K562 (cell line): ENCODE measurements around the gene LAMB3. TPM values are rescaled to one million over a fixed set of nuclear protein-coding genes. Genes with fewer than 3 reads are reported as not detected.

Experiments used
- ATAC-seq: fragments of 200-7000 bp; cut with Tn5 transposase; 3 replicates; pipeline ENCODE4 v1.9.1; 2020; ENCODE audit warnings: moderate library complexity
- BruUV-seq: library from RNA; stranded (reverse); fragments of 400-500 nt; replicated peaks from 2 replicates; lab custom pipeline; 2021; lab: Mats Ljungman, UMichigan
- CTCF ChIA-PET: fragments of 300-600 bp; formaldehyde crosslinking; extraction: SDS; loops from one replicate; lab custom pipeline; 2021; ENCODE audit warnings: low intra/inter-chr PET ratio; lab: Yijun Ruan, JAX
- POLR2A ChIA-PET: fragments of 300-600, 350-650 bp; sonication (Branson Sonifier 250); formaldehyde crosslinking; extraction: SDS; loops from one replicate; lab custom pipeline; 2021; ENCODE audit warnings: antibody characterized with exemption, inconsistent platforms; lab: Yijun Ruan, JAX
- DNase-seq, 4 experiments: peaks; one replicate each; pipeline versions ENCODE4 v3.0.0 to v3.0.0-alpha.2; 2011 to 2018; ENCODE audit warnings: low spot score in 3 of 4, mixed read lengths in 3 of 4; ENCODE audit errors: extremely low read depth in 1 of 4
- FAIRE-seq: peaks from 2 replicates; lab custom pipeline; 2011; peaks lifted over from hg19 to GRCh38; lab: Jason Lieb, UNC
- H2AFZ ChIP-seq: 2 replicates; pipeline ENCODE4 v1.6.0; 2011; ENCODE audit warnings: low read depth, low read length, control low read depth, inconsistent platforms
- H3K27ac ChIP-seq: fragments of 200-600 bp; 3 replicates; pipeline ENCODE4 v1.8.0; 2011; ENCODE audit warnings: low read depth, mild to moderate bottlenecking, control low read depth, inconsistent platforms, low read length, moderate library complexity, mixed read lengths; ENCODE audit errors: extremely low read depth
- H3K27me3 ChIP-seq, 2 experiments: fragments of 300-600 bp in 1 of 2; 2 replicates in 1 of 2; 3 replicates in 1 of 2; pipeline versions ENCODE4 v1.6.0 to v1.8.0; 2011; ENCODE audit warnings: inconsistent platforms in 2 of 2, low read length in 2 of 2, mild to moderate bottlenecking in 1 of 2, mixed read lengths in 1 of 2, moderate library complexity in 1 of 2; ENCODE audit not compliant: control insufficient read depth in 2 of 2, insufficient read depth in 2 of 2
- H3K36me3 ChIP-seq: fragments of 300-600 bp; 3 replicates; pipeline ENCODE4 v1.8.0; 2011; ENCODE audit warnings: mild to moderate bottlenecking, low read length, inconsistent platforms; ENCODE audit not compliant: control insufficient read depth, insufficient read depth
- H3K4me1 ChIP-seq, 2 experiments: fragments of 200-600 bp in 1 of 2; replicated peaks in 1 of 2; 2 replicates in 1 of 2; 3 replicates in 1 of 2; pipeline versions ENCODE4 v1.5.1 to v1.8.0; 2011; ENCODE audit warnings: inconsistent platforms in 2 of 2, low read length in 2 of 2, mild to moderate bottlenecking in 1 of 2, mixed read lengths in 1 of 2, moderate library complexity in 1 of 2; ENCODE audit not compliant: control insufficient read depth in 2 of 2, insufficient read depth in 2 of 2
- H3K4me2 ChIP-seq: 2 replicates; pipeline ENCODE4 v1.6.1; 2011; ENCODE audit warnings: low read length, control low read depth, inconsistent platforms, mixed read lengths; ENCODE audit not compliant: insufficient read depth
- H3K4me3 ChIP-seq: fragments of 200-600 bp; sonication (generic), shearing (Covaris generic); 2 replicates; pipeline ENCODE4 v1.5.1; 2016; ENCODE audit warnings: control low read depth, inconsistent platforms
- H3K79me2 ChIP-seq: fragments of 200-600 bp; 3 replicates; pipeline ENCODE4 v1.8.0; 2011; ENCODE audit warnings: low read length, inconsistent platforms; ENCODE audit not compliant: control insufficient read depth, insufficient read depth
- H3K9ac ChIP-seq, 2 experiments: 2 replicates each; pipeline versions ENCODE4 v1.6.0 to v1.6.1; 2011; ENCODE audit warnings: low read depth in 2 of 2, low read length in 2 of 2, control low read depth in 1 of 2, inconsistent platforms in 1 of 2, mild to moderate bottlenecking in 1 of 2, mixed read lengths in 1 of 2; ENCODE audit not compliant: insufficient read depth in 1 of 2
- H3K9me1 ChIP-seq: one replicate; pipeline ENCODE4 v1.6.0; 2011; ENCODE audit warnings: inconsistent platforms, mild to moderate bottlenecking, low read length, moderate library complexity; ENCODE audit not compliant: control insufficient read depth, insufficient read depth
- H3K9me3 ChIP-seq: replicated peaks from 2 replicates; pipeline ENCODE4 v1.5.1; 2011; ENCODE audit warnings: low read depth, low read length, inconsistent platforms; ENCODE audit not compliant: control insufficient read depth, insufficient read depth
- H4K20me1 ChIP-seq: replicated peaks from 2 replicates; pipeline ENCODE4 v1.6.1; 2011; ENCODE audit warnings: low read length, inconsistent platforms, mixed read lengths; ENCODE audit not compliant: control insufficient read depth, insufficient read depth
- BACH1 ChIP-seq: fragments of 200-800 bp; sonication (Bioruptor generic); IDR thresholded peaks from 2 replicates; pipeline ENCODE4 v1.6.1; 2016; ENCODE audit warnings: missing genetic modification characterization, missing compliant biosample characterization
- BHLHE40 ChIP-seq: IDR thresholded peaks from 2 replicates; pipeline ENCODE4 v1.6.1; 2011; ENCODE audit warnings: low read length, improper control_type of control experiment
- C11orf30 ChIP-seq: fragments of 450-650 bp; IDR thresholded peaks from 2 replicates; pipeline ENCODE4 v1.6.1; 2016; ENCODE audit warnings: low read depth, mild to moderate bottlenecking
- CBX3 ChIP-seq, 2 experiments: IDR thresholded peaks; 1 replicate in 1 of 2; 2 replicates in 1 of 2; pipeline ENCODE4 v1.6.1; 2012; ENCODE audit warnings: inconsistent platforms in 2 of 2, low read length in 2 of 2, borderline replicate concordance in 1 of 2, control low read depth in 1 of 2
- CC2D1A ChIP-seq: fragments of 450-650 bp; IDR thresholded peaks from 2 replicates; pipeline ENCODE4 v1.6.1; 2017; ENCODE audit warnings: mild to moderate bottlenecking
- CTBP1 ChIP-seq: fragments of 450-650 bp; IDR thresholded peaks from 2 replicates; pipeline ENCODE4 v1.6.1; 2016; ENCODE audit warnings: borderline replicate concordance
- ESRRA ChIP-seq: fragments of 450-650 bp; IDR thresholded peaks from 2 replicates; pipeline ENCODE4 v1.6.1; 2014; ENCODE audit warnings: low read depth, mild to moderate bottlenecking, moderate library complexity, borderline replicate concordance
- ETV1 ChIP-seq: fragments of 450-650 bp; conservative IDR thresholded peaks from 2 replicates; pipeline ENCODE4 v1.6.1; 2016; ENCODE audit warnings: missing genetic modification characterization, control low read depth, low read depth, missing compliant biosample characterization
- FOSL1 ChIP-seq: fragments of 200-800 bp; sonication (Bioruptor generic); conservative IDR thresholded peaks from 2 replicates; pipeline ENCODE4 v1.6.1; 2016; ENCODE audit warnings: missing genetic modification characterization, missing compliant biosample characterization
- HES1 ChIP-seq: fragments of 450-650 bp; IDR thresholded peaks from 2 replicates; pipeline ENCODE4 v1.6.1; 2016; ENCODE audit warnings: low read depth, mild to moderate bottlenecking, moderate library complexity
- HMBOX1 ChIP-seq: sonication (generic); IDR thresholded peaks from 2 replicates; pipeline ENCODE4 v1.6.1; 2016
- KDM1A ChIP-seq, 2 experiments: fragments of 450-650 bp; IDR thresholded peaks; 2 replicates each; pipeline ENCODE4 v1.6.1; 2016; ENCODE audit warnings: mild to moderate bottlenecking in 2 of 2
- NEUROD1 ChIP-seq: fragments of 150-350 bp; IDR thresholded peaks from 2 replicates; pipeline ENCODE4 v1.6.1; 2014; ENCODE audit warnings: borderline replicate concordance, low read length, low read depth; ENCODE audit not compliant: partially characterized antibody
- NFE2 ChIP-seq: IDR thresholded peaks from 2 replicates; pipeline ENCODE4 v1.6.1; 2014; ENCODE audit warnings: antibody characterized with exemption, low read depth
- NR2C2 ChIP-seq, 2 experiments: fragments of 200-800 bp in 1 of 2; sonication (Bioruptor generic) in 1 of 2; sonication (generic) in 1 of 2; formaldehyde crosslinking in 1 of 2; IDR thresholded peaks; 2 replicates each; pipeline versions ENCODE4 v1.6.1 to v1.8.0; 2016 to 2022; ENCODE audit warnings: mild to moderate bottlenecking in 1 of 2, missing compliant biosample characterization in 1 of 2, missing genetic modification characterization in 1 of 2, missing genetic modification reagents in 1 of 2
- PBX2 ChIP-seq, 2 experiments: IDR thresholded peaks in 1 of 2; conservative IDR thresholded peaks in 1 of 2; 2 replicates each; pipeline ENCODE4 v1.6.1; 2016; ENCODE audit warnings: low read depth in 2 of 2, mild to moderate bottlenecking in 1 of 2, missing compliant biosample characterization in 1 of 2, missing genetic modification characterization in 1 of 2, moderate library complexity in 1 of 2
- SOX6 ChIP-seq: fragments of 450-650 bp; IDR thresholded peaks from 2 replicates; pipeline ENCODE4 v1.6.1; 2014; ENCODE audit warnings: mild to moderate bottlenecking
- ZNF263 ChIP-seq: sonication (generic); formaldehyde crosslinking; IDR thresholded peaks from 2 replicates; pipeline ENCODE4 v1.8.0; 2022; ENCODE audit warnings: mild to moderate bottlenecking, missing genetic modification reagents, borderline replicate concordance
- ZNF766 ChIP-seq: fragments of 200-800 bp; sonication (Bioruptor generic); conservative IDR thresholded peaks from 2 replicates; pipeline ENCODE4 v1.6.1; 2016; ENCODE audit warnings: missing genetic modification characterization, missing compliant biosample characterization
- WGBS: fragments of 100-300 bp; shearing (Covaris generic); methylation state at CpG from one replicate; pipeline ENCODE4 v1.1.6; 2016; ENCODE audit warnings: low coverage, mixed read lengths; ENCODE audit not compliant: insufficient coverage; ENCODE audit errors: missing lambda C conversion rate; 5-methylcytosine and 5-hydroxymethylcytosine counted together
- in situ Hi-C: fragments of 300-500 bp; cut with MboI; formaldehyde crosslinking; loops from 4 replicates; pipeline ENCODE4 v1.15.0; 2018; ENCODE audit warnings: inconsistent platforms, mixed read lengths
- intact Hi-C: fragments of 100-400 bp; cut with micrococcal nuclease; formaldehyde crosslinking; loops from 2 replicates; pipeline ENCODE4 v1.14.2; 2022
- polyA plus RNA-seq, 8 experiments: library from polyadenylated mRNA; depleted of rRNA in 4 of 8; stranded (reverse) in 5 of 8; unstranded in 3 of 8; fragments of >200 nt; fragmentation: Nextera tagmentation in 2 of 8; fragmentation: Illumina TruSeq in 1 of 8; extraction: Ambion mirVana in 2 of 8; extraction: Trizol in 1 of 8; gene quantifications; 2 replicates each; pipeline versions ENCODE4 v1.2.1 to v1.2.3, GENCODE V29; 2011 to 2014; ENCODE audit warnings: inconsistent platforms in 1 of 8, missing spikeins in 1 of 8
- total RNA-seq, 7 experiments: library from RNA; depleted of rRNA in 6 of 7; stranded (reverse); fragments of >200 nt in 6 of 7; fragmentation: Illumina TruSeq in 2 of 7; extraction: Trizol in 2 of 7; gene quantifications; 2 replicates each; pipeline versions ENCODE4 v1.2.1 to v1.2.3, GENCODE V29; 2011 to 2021; ENCODE audit warnings: low replicate concordance in 1 of 7

Gene LAMB3
- total and polyA plus RNA-seq, 9 of the 15 experiments (the other 6 are each of a cell fraction or from before 2014, with no cell fraction given) = 0.08 to 1.3 (median 0.91) TPM

- CTCF ChIA-PET = no interaction called here
- peaks cover 0 to 6% of the 10 kb centered on the region in 2 experiments; a peak in 2 of 5 replicates for H3K27me3 ChIP-seq
- no peak overlapping the region for H3K4me2 ChIP-seq
- DNase-seq = no peak
- POLR2A ChIA-PET = no interaction called here
- WGBS = 2% methylated on average over 5 of the region's 5 CpGs
- H2AFZ ChIP-seq = no peak overlapping the region
- in situ Hi-C loops = loop anchor here (10.0 kb wide), 1 partner anchor 1835 kb away; no protein-coding TSS in a partner anchor
- no peaks in the 10 kb centered on the region for H3K36me3 ChIP-seq
- BruUV-seq = no TSS peak
- no peaks in the 10 kb centered on the region for H3K79me2 ChIP-seq
- H3K9me1 ChIP-seq = no peaks in the 10 kb centered on the region
- H3K9ac ChIP-seq = no peak overlapping the region
- peak; percentile 25 for ATAC-seq
- H4K20me1 ChIP-seq = no peaks in the 10 kb centered on the region
- H3K9me3 ChIP-seq = no peaks in the 10 kb centered on the region
- intact Hi-C loops = no loop called here
- no peak overlapping the region for H3K4me3 ChIP-seq
- peaks cover 5 to 6% of the 10 kb centered on the region in 2 experiments; a peak in 3 of 5 replicates for H3K4me1 ChIP-seq
- FAIRE-seq = no peak
- H3K27ac ChIP-seq = no peak overlapping the region
- TF ChIP-seq NR2C2 (CRISPR knock-in tag; IDR thresholded peaks at IDR 0.05) = no peak
- TF ChIP-seq NR2C2 (tag; IDR thresholded peaks at IDR 0.05) = peak; percentile 85; the same call in 1 of the 2 replicates
- TF ChIP-seq FOSL1 = peak; percentile 71
- TF ChIP-seq NFE2 = peak; percentile 51; the same call in 1 of the 2 replicates
- no peak for TF ChIP-seq NEUROD1
- TF ChIP-seq HES1 = peak; percentile 80
- peak; percentile 95 for TF ChIP-seq ETV1 (tag)
- peak; percentile 89 for TF ChIP-seq ESRRA
- TF ChIP-seq BHLHE40 = peak; percentile 84
- peak; percentile 51; the same call in 1 of the 2 replicates for TF ChIP-seq ZNF766 (CRISPR knock-in tag)
- TF ChIP-seq BACH1 = 0 out of 2 replicates have a peak, but pooled peaks have one; percentile 34
- TF ChIP-seq CBX3 (IDR thresholded peaks at IDR 0.05; ENCODE audit: borderline replicate concordance in 1 of 2, low read length in 2 of 2) = no peak
- peak; percentile 44; the same call in 1 of the 2 replicates for TF ChIP-seq ZNF263 (CRISPR knock-in tag)
- peak; percentile 69 for TF ChIP-seq HMBOX1
- TF ChIP-seq CTBP1 = peak; percentile 43; the same call in 1 of the 2 replicates
- TF ChIP-seq C11orf30 = peak; percentile 50; the same call in 1 of the 2 replicates
- peak; percentile 39; the same call in 1 of the 2 replicates for TF ChIP-seq SOX6
- no peak for TF ChIP-seq CC2D1A
- TF ChIP-seq PBX2 (CRISPR knock-in tag; IDR thresholded peaks at IDR 0.05; ENCODE audit: low read depth) = no peak
- peak; percentile 56 for TF ChIP-seq PBX2 (tag; conservative IDR thresholded peaks at IDR 0.05; ENCODE audit: low read depth)
- TF ChIP-seq KDM1A (IDR thresholded peaks at IDR 0.05) = peak; percentile 53 to 72; a peak in 3 of 4 replicates
Observed at GRCh38 chr1:209659909-209660308, 7.7 kb upstream of the LAMB3 start.
